GM12878 (cell line): Measurements from ENCODE around the gene TSKU. TPM values are rescaled to one million over a fixed set of nuclear protein-coding genes. Genes with fewer than 3 reads are reported as not detected.

ENCODE experiments used
- ATAC-seq: fragments of 200-7000 bp; cut with Tn5 transposase; 3 replicates; pipeline ENCODE4 v1.9.1; 2020; ENCODE audit warnings: mild to moderate bottlenecking, moderate library complexity
- BruUV-seq: library from RNA; stranded (reverse); fragments of 400-500 nt; replicated peaks from 2 replicates; lab custom pipeline; 2021; lab: Mats Ljungman, UMichigan
- CTCF ChIA-PET: fragments of 300-600 bp; sonication (Branson Sonifier 250); formaldehyde crosslinking; extraction: SDS; loops from one replicate; lab custom pipeline; 2021; ENCODE audit warnings: inconsistent platforms; lab: Yijun Ruan, JAX
- POLR2A ChIA-PET: fragments of 350-600 bp; formaldehyde crosslinking; extraction: SDS; loops from one replicate; lab custom pipeline; 2021; ENCODE audit warnings: inconsistent platforms; lab: Charles Lee
- RAD21 ChIA-PET: fragments of 300-600 bp; sonication (Branson Sonifier 250); formaldehyde crosslinking; loops from one replicate; lab custom pipeline; 2023; ENCODE audit warnings: antibody characterized with exemption; ENCODE audit not compliant: unreplicated experiment; lab: Charles Lee
- SMC1A ChIA-PET: fragments of 300-600 bp; sonication (Branson Sonifier 250); formaldehyde crosslinking; loops from one replicate; lab custom pipeline; 2023; ENCODE audit not compliant: unreplicated experiment, uncharacterized antibody; lab: Charles Lee
- DNase-seq: peaks from one replicate; pipeline ENCODE4 v3.0.0-alpha.2; 2011; ENCODE audit warnings: low read depth, low spot score
- FAIRE-seq: peaks from 3 replicates; lab custom pipeline; 2011; peaks lifted over from hg19 to GRCh38; lab: Jason Lieb, UNC
- H2AFZ ChIP-seq: 2 replicates; pipeline ENCODE4 v1.6.0; 2011; ENCODE audit warnings: low read depth, low read length, control low read depth; ENCODE audit not compliant: control insufficient read depth
- H3K27ac ChIP-seq: 2 replicates; pipeline ENCODE4 v1.5.1; 2011; ENCODE audit warnings: control low read depth; ENCODE audit not compliant: control insufficient read depth, insufficient read depth
- H3K27me3 ChIP-seq, 2 experiments: replicated peaks in 1 of 2; 2 replicates each; pipeline versions ENCODE4 v1.6.0 to v1.6.1; 2011; ENCODE audit warnings: low read length in 1 of 2; ENCODE audit not compliant: control insufficient read depth in 2 of 2, insufficient read depth in 2 of 2
- H3K36me3 ChIP-seq, 2 experiments: 2 replicates each; pipeline ENCODE4 v1.5.1; 2011; ENCODE audit warnings: low read length in 1 of 2; ENCODE audit not compliant: control insufficient read depth in 2 of 2, insufficient read depth in 2 of 2
- H3K4me1 ChIP-seq: 2 replicates; pipeline ENCODE4 v1.6.1; 2011; ENCODE audit warnings: mild to moderate bottlenecking, low read length, moderate library complexity, mixed read lengths; ENCODE audit not compliant: control insufficient read depth, insufficient read depth
- H3K4me2 ChIP-seq: 2 replicates; pipeline ENCODE4 v1.6.0; 2011; ENCODE audit warnings: control low read depth; ENCODE audit not compliant: control insufficient read depth, insufficient read depth
- H3K4me3 ChIP-seq: fragments of 200-600 bp; sonication (generic); 2 replicates; pipeline ENCODE4 v1.5.1; 2016
- H3K79me2 ChIP-seq: 2 replicates; pipeline ENCODE4 v1.6.0; 2011; ENCODE audit warnings: low read length; ENCODE audit not compliant: control insufficient read depth, insufficient read depth
- H3K9ac ChIP-seq: 2 replicates; pipeline ENCODE4 v1.8.0; 2011; ENCODE audit warnings: low read length, control low read depth, mixed read lengths; ENCODE audit not compliant: control insufficient read depth, insufficient read depth
- H3K9me3 ChIP-seq: replicated peaks from 3 replicates; pipeline ENCODE4 v1.5.1; 2011; ENCODE audit warnings: mild to moderate bottlenecking, low read length; ENCODE audit not compliant: control insufficient read depth, insufficient read depth
- H4K20me1 ChIP-seq: 2 replicates; pipeline ENCODE4 v1.6.0; 2011; ENCODE audit not compliant: control insufficient read depth, insufficient read depth
- ASH2L ChIP-seq: fragments of 300-600, 200-600 bp; sonication (generic); IDR thresholded peaks from 2 replicates; pipeline ENCODE4 v1.6.1; 2017; ENCODE audit warnings: low read depth, mild to moderate bottlenecking, borderline replicate concordance
- ATF2 ChIP-seq: IDR thresholded peaks from 2 replicates; pipeline ENCODE4 v1.6.1; 2012; ENCODE audit warnings: low read length, inconsistent platforms
- GABPA ChIP-seq: IDR thresholded peaks from 2 replicates; pipeline ENCODE4 v1.6.1; 2014; ENCODE audit warnings: antibody characterized with exemption, low read depth, mild to moderate bottlenecking, inconsistent platforms
- IKZF1 ChIP-seq: fragments of 450-650 bp; conservative IDR thresholded peaks from 2 replicates; pipeline ENCODE4 v1.6.1; 2017; ENCODE audit warnings: antibody characterized with exemption, mild to moderate bottlenecking
- IRF5 ChIP-seq: fragments of 450-650 bp; IDR thresholded peaks from 2 replicates; pipeline ENCODE4 v1.6.1; 2017; ENCODE audit warnings: borderline replicate concordance
- NFYB ChIP-seq: IDR thresholded peaks from 2 replicates; pipeline ENCODE4 v1.6.1; 2011; ENCODE audit warnings: low read depth, mild to moderate bottlenecking, low read length, improper control_type of control experiment, moderate library complexity; ENCODE audit not compliant: insufficient read depth
- PBX3 ChIP-seq: IDR thresholded peaks from 2 replicates; pipeline ENCODE4 v1.6.1; 2011; ENCODE audit warnings: mild to moderate bottlenecking, low read depth, low read length, moderate library complexity; ENCODE audit not compliant: insufficient replicate concordance
- POLR2AphosphoS2 ChIP-seq: IDR thresholded peaks from 2 replicates; pipeline ENCODE4 v1.6.1; 2011; ENCODE audit warnings: low read depth, mild to moderate bottlenecking, low read length, improper control_type of control experiment, moderate library complexity
- RCOR1 ChIP-seq: conservative IDR thresholded peaks from 2 replicates; pipeline ENCODE4 v1.6.1; 2012; ENCODE audit warnings: low read depth, low read length, improper control_type of control experiment
- SRF ChIP-seq, 2 experiments: IDR thresholded peaks; 2 replicates each; pipeline ENCODE4 v1.6.1; 2011; ENCODE audit warnings: low read depth in 2 of 2, low read length in 2 of 2, mild to moderate bottlenecking in 1 of 2, moderate library complexity in 1 of 2
- ZBTB40 ChIP-seq: fragments of 450-650 bp; IDR thresholded peaks from 2 replicates; pipeline ENCODE4 v1.6.1; 2016; ENCODE audit warnings: mild to moderate bottlenecking, moderate library complexity, borderline replicate concordance
- ZNF207 ChIP-seq: fragments of 450-650 bp; IDR thresholded peaks from 2 replicates; pipeline ENCODE4 v1.6.1; 2014; ENCODE audit warnings: antibody characterized with exemption, mild to moderate bottlenecking, borderline replicate concordance
- WGBS: methylation state at CpG from one replicate; pipeline ENCODE4 v1.1.6; 2016; ENCODE audit warnings: low lambda C conversion rate; ENCODE audit not compliant: insufficient replicate concordance, insufficient coverage; ENCODE audit errors: missing lambda C conversion rate; 5-methylcytosine and 5-hydroxymethylcytosine counted together
- in situ Hi-C: fragments of 300-500 bp; cut with MboI; formaldehyde crosslinking; loops from 9 replicates; pipeline ENCODE4 v1.14.3; 2018; ENCODE audit warnings: mixed read lengths
- intact Hi-C: fragments of 100-400 bp; cut with micrococcal nuclease; formaldehyde crosslinking; loops from one replicate; pipeline ENCODE4 v1.14.2; 2022; ENCODE audit not compliant: unreplicated experiment
- polyA plus RNA-seq, 11 experiments: library from polyadenylated mRNA; depleted of rRNA in 4 of 11; unstranded in 6 of 11; stranded (reverse) in 5 of 11; fragments of >200 nt; fragmentation: Nextera tagmentation in 4 of 11; fragmentation: Illumina TruSeq in 1 of 11; extraction: Ambion mirVana in 4 of 11; extraction: Trizol in 1 of 11; gene quantifications; 1 replicate in 1 of 11; 2 replicates in 10 of 11; pipeline versions ENCODE4 v1.2.1 to v1.2.3, GENCODE V29; 2011 to 2016; ENCODE audit warnings: inconsistent platforms in 2 of 11, missing spikeins in 2 of 11, low read depth in 1 of 11
- total RNA-seq, 4 experiments: library from RNA; depleted of rRNA in 3 of 4; stranded (reverse); fragments of >200 nt in 3 of 4; fragmentation: Illumina TruSeq in 1 of 4; extraction: Trizol in 1 of 4; gene quantifications; 2 replicates each; pipeline versions ENCODE4 v1.2.1 to v1.2.3, GENCODE V29; 2013 to 2021

TSKU gene
- total and polyA plus RNA-seq, 10 of the 15 experiments (the other 5 are each of a cell fraction or from before 2014, with no cell fraction given): 0.04 to 1.5 (median 0.62) TPM

- H3K4me3 ChIP-seq: no peak overlapping the region
- no peaks in the 10 kb centered on the region for H4K20me1 ChIP-seq
- H3K27me3 ChIP-seq: peaks cover 0 to 7% of the 10 kb centered on the region in 2 experiments; a peak in 2 of 4 replicates
- no peak overlapping the region for H3K4me2 ChIP-seq
- H3K9me3 ChIP-seq: no peaks in the 10 kb centered on the region
- BruUV-seq: no TSS peak
- intact Hi-C loops (loop anchor here (1.0 to 10.0 kb wide), 5 partner anchors 65 to 370 kb away; partner anchors contain the start of gene OMP), in situ Hi-C loops (no loop called here)
- H3K9ac ChIP-seq: no peak overlapping the region
- no peaks in the 10 kb centered on the region for H3K4me1 ChIP-seq
- no peak for TF ChIP-seq IKZF1
- no peak for TF ChIP-seq NFYB
- TF ChIP-seq RCOR1: no peak
- no peak for TF ChIP-seq ZNF207
- TF ChIP-seq ATF2: no peak
- TF ChIP-seq PBX3: no peak
- no peak for TF ChIP-seq IRF5
- TF ChIP-seq POLR2AphosphoS2: no peak
- TF ChIP-seq ASH2L: no peak
- no peak for TF ChIP-seq SRF (IDR thresholded peaks at IDR 0.05; ENCODE audit: low read depth in 2 of 2, low read length in 2 of 2)
- no peak for TF ChIP-seq ZBTB40
- TF ChIP-seq GABPA: no peak
- ChIA-PET SMC1A (interaction anchor here (2.1 to 2.5 kb wide), 2 partner anchors 63 to 185 kb away, joined by 10 to 11 read pairs; no protein-coding TSS in a partner anchor), POLR2A (interaction anchor here (0.5 kb wide), 1 partner anchor 131 kb away, joined by 4 read pairs; no protein-coding TSS in a partner anchor), RAD21 (interaction anchor here (0.8 to 2.1 kb wide), 6 partner anchors 53 to 357 kb away, joined by 3 to 13 read pairs (median 4); no protein-coding TSS in a partner anchor), CTCF (interaction anchor here (0.7 to 3.0 kb wide), 10 partner anchors 11 to 1693 kb away, joined by 3 to 36 read pairs (median 4); no protein-coding TSS in a partner anchor)
- DNase-seq (no peak), FAIRE-seq (no peak), ATAC-seq (no peak)
- no peaks in the 10 kb centered on the region for H3K36me3 ChIP-seq
- H3K27ac ChIP-seq: no peak overlapping the region
- no peak overlapping the region for H2AFZ ChIP-seq
- WGBS: 23% methylated on average over 12 of the region's 12 CpGs
- H3K79me2 ChIP-seq: no peaks in the 10 kb centered on the region
Measured at GRCh38 chr11:76734456-76735420, 48.4 kb upstream of the TSKU start.
